ENCODE measurements around the gene C9orf50.

The C9orf50 gene

GRCh38 chr9:129617167-129617566 lies 3.7 kb downstream of the C9orf50 start:
- Histone ChIP-seq H3K9me3 (ENCODE audit: control insufficient read depth, low read length) (no peaks in the 10 kb centered on the region), H3K27ac (ENCODE audit: low read depth, low read length, severe bottlenecking) (no peak overlapping the region), H3K36me3 (ENCODE audit: control insufficient read depth, insufficient read depth, low read length) (no peaks in the 10 kb centered on the region), H3K4me3 (ENCODE audit: extremely low read depth, insufficient read depth, low read length, poor library complexity, severe bottlenecking) (no peak overlapping the region), H3K4me1 (ENCODE audit: control insufficient read depth, insufficient read depth, low read length, poor library complexity, severe bottlenecking) (peaks cover 10% of the 10 kb centered on the region)
- WGBS, 2 experiments (ENCODE audit: insufficient coverage in 2 of 2) = 0 to 11% methylated on average over 1 of the region's 1 CpG

GRCh38 chr9:129615407-129616285 lies 5.3 kb downstream of the C9orf50 start:
- WGBS, 2 experiments (ENCODE audit: insufficient coverage in 2 of 2) = 91 to 95% methylated on average over 22 to 28 of the region's 31 CpGs
- Histone ChIP-seq H3K36me3 (ENCODE audit: control insufficient read depth, insufficient read depth, low read length) (no peaks in the 10 kb centered on the region), H3K27ac (ENCODE audit: low read depth, low read length, severe bottlenecking) (no peak overlapping the region), H3K4me3 (ENCODE audit: extremely low read depth, insufficient read depth, low read length, poor library complexity, severe bottlenecking) (no peak overlapping the region), H3K4me1 (ENCODE audit: control insufficient read depth, insufficient read depth, low read length, poor library complexity, severe bottlenecking) (peaks cover 8% of the 10 kb centered on the region), H3K9me3 (ENCODE audit: control insufficient read depth, low read length) (no peaks in the 10 kb centered on the region)

- peaks cover 6% of the 10 kb centered on the region for H3K4me1 ChIP-seq (ENCODE audit: control insufficient read depth, insufficient read depth, low read length, poor library complexity, severe bottlenecking)
- WGBS, 2 experiments (ENCODE audit: insufficient coverage in 2 of 2) = 96 to 98% methylated on average over 8 to 9 of the region's 10 CpGs
Measured at GRCh38 chr9:129614932-129615331, 6.0 kb downstream of the C9orf50 start.

GRCh38 chr9:129613520-129614175 lies 7.3 kb downstream of the C9orf50 start:
- no peak overlapping the region for H3K27ac ChIP-seq (ENCODE audit: low read depth, low read length, severe bottlenecking)
- WGBS, 2 experiments (ENCODE audit: insufficient coverage in 2 of 2) = 76 to 79% methylated on average over 14 to 19 of the region's 19 CpGs
- no peaks in the 10 kb centered on the region for H3K9me3 ChIP-seq (ENCODE audit: control insufficient read depth, low read length)
- H3K4me3 ChIP-seq (ENCODE audit: extremely low read depth, insufficient read depth, low read length, poor library complexity, severe bottlenecking) = no peak overlapping the region
- no peaks in the 10 kb centered on the region for H3K36me3 ChIP-seq (ENCODE audit: control insufficient read depth, insufficient read depth, low read length)
- H3K4me1 ChIP-seq (ENCODE audit: control insufficient read depth, insufficient read depth, low read length, poor library complexity, severe bottlenecking) = peaks cover 14% of the 10 kb centered on the region

More at GRCh38 chr9:129614932-129615331, 6.0 kb downstream of the C9orf50 start:
- Histone ChIP-seq H3K4me3 (ENCODE audit: extremely low read depth, insufficient read depth, low read length, poor library complexity, severe bottlenecking) (no peak overlapping the region), H3K9me3 (ENCODE audit: control insufficient read depth, low read length) (no peaks in the 10 kb centered on the region), H3K36me3 (ENCODE audit: control insufficient read depth, insufficient read depth, low read length) (no peaks in the 10 kb centered on the region), H3K27ac (ENCODE audit: low read depth, low read length, severe bottlenecking) (no peak overlapping the region)

GRCh38 chr9:129612815-129613519 lies 7.9 kb downstream of the C9orf50 start:
- Histone ChIP-seq H3K36me3 (ENCODE audit: control insufficient read depth, insufficient read depth, low read length) (no peaks in the 10 kb centered on the region), H3K4me1 (ENCODE audit: control insufficient read depth, insufficient read depth, low read length, poor library complexity, severe bottlenecking) (peaks cover 16% of the 10 kb centered on the region), H3K9me3 (ENCODE audit: control insufficient read depth, low read length) (no peaks in the 10 kb centered on the region), H3K4me3 (ENCODE audit: extremely low read depth, insufficient read depth, low read length, poor library complexity, severe bottlenecking) (no peak overlapping the region), H3K27ac (ENCODE audit: low read depth, low read length, severe bottlenecking) (no peak overlapping the region)
- WGBS, 2 experiments (ENCODE audit: insufficient coverage in 2 of 2) = 86 to 92% methylated on average over 10 to 14 of the region's 15 CpGs

- H3K4me3 ChIP-seq (ENCODE audit: extremely low read depth, insufficient read depth, low read length, poor library complexity, severe bottlenecking) = no peak overlapping the region
- no peaks in the 10 kb centered on the region for H3K36me3 ChIP-seq (ENCODE audit: control insufficient read depth, insufficient read depth, low read length)
- peaks cover 21% of the 10 kb centered on the region for H3K4me1 ChIP-seq (ENCODE audit: control insufficient read depth, insufficient read depth, low read length, poor library complexity, severe bottlenecking)
- WGBS, 2 experiments (ENCODE audit: insufficient coverage in 2 of 2) = 90 to 94% methylated on average over 5 to 7 of the region's 7 CpGs
- no peak overlapping the region for H3K27ac ChIP-seq (ENCODE audit: low read depth, low read length, severe bottlenecking)
- no peaks in the 10 kb centered on the region for H3K9me3 ChIP-seq (ENCODE audit: control insufficient read depth, low read length)
Measured at GRCh38 chr9:129612123-129612522, 8.8 kb downstream of the C9orf50 start.

- H3K4me1 ChIP-seq (ENCODE audit: control insufficient read depth, insufficient read depth, low read length, poor library complexity, severe bottlenecking) = peaks cover 25% of the 10 kb centered on the region
- WGBS, 2 experiments (ENCODE audit: insufficient coverage in 2 of 2) = 48 to 52% methylated on average over 8 of the region's 12 CpGs
- H3K4me3 ChIP-seq (ENCODE audit: extremely low read depth, insufficient read depth, low read length, poor library complexity, severe bottlenecking) = no peak overlapping the region
- no peak overlapping the region for H3K27ac ChIP-seq (ENCODE audit: low read depth, low read length, severe bottlenecking)
- H3K36me3 ChIP-seq (ENCODE audit: control insufficient read depth, insufficient read depth, low read length) = no peaks in the 10 kb centered on the region
- H3K9me3 ChIP-seq (ENCODE audit: control insufficient read depth, low read length) = no peaks in the 10 kb centered on the region
Measured at GRCh38 chr9:129611307-129611800, 9.5 kb downstream of the C9orf50 start.

GRCh38 chr9:129610473-129611306 lies 10.2 kb downstream of the C9orf50 start:
- 1% methylated on average over 58 to 60 of the region's 66 CpGs for WGBS, 2 experiments (ENCODE audit: insufficient coverage in 2 of 2)
- Histone ChIP-seq H3K27ac (ENCODE audit: low read depth, low read length, severe bottlenecking) (no peak overlapping the region), H3K4me1 (ENCODE audit: control insufficient read depth, insufficient read depth, low read length, poor library complexity, severe bottlenecking) (peaks cover 25% of the 10 kb centered on the region), H3K9me3 (ENCODE audit: control insufficient read depth, low read length) (no peaks in the 10 kb centered on the region), H3K4me3 (ENCODE audit: extremely low read depth, insufficient read depth, low read length, poor library complexity, severe bottlenecking) (peak overlapping the region; percentile 43), H3K36me3 (ENCODE audit: control insufficient read depth, insufficient read depth, low read length) (no peaks in the 10 kb centered on the region)

GRCh38 chr9:129610213-129610472 lies 10.8 kb downstream of the C9orf50 start:
- Histone ChIP-seq H3K4me1 (ENCODE audit: control insufficient read depth, insufficient read depth, low read length, poor library complexity, severe bottlenecking) (peaks cover 25% of the 10 kb centered on the region), H3K4me3 (ENCODE audit: extremely low read depth, insufficient read depth, low read length, poor library complexity, severe bottlenecking) (peak overlapping the region; percentile 43), H3K27ac (ENCODE audit: low read depth, low read length, severe bottlenecking) (no peak overlapping the region), H3K9me3 (ENCODE audit: control insufficient read depth, low read length) (no peaks in the 10 kb centered on the region), H3K36me3 (ENCODE audit: control insufficient read depth, insufficient read depth, low read length) (no peaks in the 10 kb centered on the region)
- 5 to 20% methylated on average over 1 to 8 of the region's 24 CpGs for WGBS, 2 experiments (ENCODE audit: insufficient coverage in 2 of 2)
